Measurements from ENCODE around the gene RARB.

RARB gene

DNA sequence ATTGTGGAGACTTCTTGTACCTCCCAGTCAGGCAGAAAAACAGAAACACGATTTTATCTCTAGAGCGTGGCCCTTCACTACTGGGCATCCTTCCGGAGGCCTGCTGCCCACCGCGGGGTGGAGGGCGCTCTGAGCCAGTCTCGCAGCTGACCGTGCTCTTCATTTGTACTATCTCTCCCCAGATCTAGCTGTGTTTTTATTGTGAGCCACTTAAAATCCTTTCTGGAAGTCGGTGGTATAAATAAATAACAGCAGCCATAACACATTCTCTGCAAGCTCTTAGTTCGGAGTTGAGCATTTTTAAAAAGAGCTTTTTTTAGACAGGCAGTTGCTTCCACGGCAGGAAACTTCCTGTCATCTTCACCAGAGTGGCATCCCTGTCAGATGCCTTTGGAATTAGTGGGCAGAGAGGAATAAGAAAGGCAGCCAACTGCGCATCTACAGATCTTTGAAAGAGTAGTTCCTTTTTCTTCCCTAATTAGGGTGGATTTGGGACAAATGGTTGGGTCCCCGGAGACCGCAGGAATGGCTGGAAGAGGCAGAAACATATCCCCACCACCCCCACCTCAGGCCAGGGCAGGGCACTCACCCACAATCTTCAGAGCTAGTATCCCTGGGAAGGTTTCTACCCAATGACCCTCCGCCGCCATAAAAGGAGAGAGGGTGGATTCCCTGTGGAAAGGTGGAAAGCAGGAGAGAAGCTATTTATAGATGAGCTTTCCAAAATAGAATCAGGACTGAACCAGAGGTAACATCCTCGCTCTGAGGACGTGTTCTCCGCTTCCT lies 145.5 kb downstream of the RARB start:
- Mint-ChIP-seq H3K36me3 (ENCODE audit: insufficient read depth) (no peaks in the 10 kb centered on the region), H3K27ac (ENCODE audit: low read depth) (no peak overlapping the region), H3K4me1 (no peaks in the 10 kb centered on the region), H3K9me3 (no peaks in the 10 kb centered on the region), H3K27me3 (peaks cover 28% of the 10 kb centered on the region), H3K4me3 (no peak overlapping the region)
- no peak for DNase-seq (ENCODE audit: low spot score in 2 of 2)
- no peak for ATAC-seq (replicated peaks; ENCODE audit: extremely low read depth, poor library complexity, severe bottlenecking)

DNA sequence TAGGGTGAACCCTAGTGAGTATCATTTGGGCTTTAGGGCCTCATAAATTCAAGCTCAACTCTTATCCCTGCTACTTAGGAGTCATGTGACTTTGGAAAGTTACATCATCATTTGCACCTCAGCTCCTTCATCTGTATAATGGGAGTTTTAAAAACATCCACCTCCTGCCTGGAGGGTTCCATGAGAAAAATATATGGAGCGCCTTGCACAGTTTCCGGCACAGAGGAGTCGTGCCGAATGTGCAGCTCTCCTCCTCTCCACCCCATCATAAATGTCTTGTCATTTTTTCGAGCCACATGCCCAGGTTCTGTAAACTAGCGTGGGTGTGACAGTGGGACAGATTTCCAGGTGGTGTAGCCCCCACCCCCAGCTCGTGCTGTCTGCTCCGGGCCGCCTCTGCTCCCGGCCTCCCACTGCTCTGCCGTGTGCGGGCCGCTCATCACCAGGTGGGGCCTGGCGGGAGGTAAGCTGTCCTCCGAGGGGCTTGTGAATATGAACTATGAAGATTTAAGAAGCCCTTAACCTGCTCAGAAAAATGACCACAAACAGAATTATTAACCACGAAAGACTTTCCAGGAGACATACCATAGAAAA lies 146.2 kb downstream of the RARB start:
- no peak overlapping the region for H3K4me3 Mint-ChIP-seq
- H3K27me3 Mint-ChIP-seq, result peaks cover 31% of the 10 kb centered on the region
- H3K9me3 Mint-ChIP-seq, result no peaks in the 10 kb centered on the region
- H3K36me3 Mint-ChIP-seq (ENCODE audit: insufficient read depth), result no peaks in the 10 kb centered on the region
- H3K27ac Mint-ChIP-seq (ENCODE audit: low read depth), result no peak overlapping the region
- DNase-seq (ENCODE audit: low spot score in 2 of 2) (no peak), ATAC-seq (replicated peaks; ENCODE audit: extremely low read depth, poor library complexity, severe bottlenecking) (no peak)
- no peaks in the 10 kb centered on the region for H3K4me1 Mint-ChIP-seq

DNA sequence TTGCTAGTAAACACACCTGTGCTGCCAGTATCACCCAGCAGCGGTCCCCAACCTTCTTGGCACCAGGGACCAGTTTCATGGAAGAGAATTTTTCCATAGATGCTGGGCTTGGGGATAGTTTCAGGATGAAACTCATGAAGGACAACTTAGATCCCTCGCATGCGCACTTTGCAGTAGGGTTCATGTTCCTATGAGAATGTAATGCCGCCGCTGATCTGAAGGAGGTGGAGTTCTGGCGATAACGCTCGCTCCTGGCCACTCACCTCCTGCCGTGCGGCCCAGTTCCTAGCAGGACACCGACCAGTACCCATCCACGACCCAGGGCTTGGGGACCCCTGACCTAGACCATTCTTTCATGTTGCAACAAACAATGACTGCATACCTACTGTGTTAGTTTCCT lies 146.9 kb downstream of the RARB start:
- DNase-seq (ENCODE audit: low spot score in 2 of 2), result no peak
- Mint-ChIP-seq H3K27me3 (peaks cover 31% of the 10 kb centered on the region), H3K9me3 (no peaks in the 10 kb centered on the region), H3K4me1 (no peaks in the 10 kb centered on the region), H3K36me3 (ENCODE audit: insufficient read depth) (no peaks in the 10 kb centered on the region), H3K4me3 (no peak overlapping the region), H3K27ac (ENCODE audit: low read depth) (no peak overlapping the region)
- no peak for ATAC-seq (replicated peaks; ENCODE audit: extremely low read depth, poor library complexity, severe bottlenecking)

DNA sequence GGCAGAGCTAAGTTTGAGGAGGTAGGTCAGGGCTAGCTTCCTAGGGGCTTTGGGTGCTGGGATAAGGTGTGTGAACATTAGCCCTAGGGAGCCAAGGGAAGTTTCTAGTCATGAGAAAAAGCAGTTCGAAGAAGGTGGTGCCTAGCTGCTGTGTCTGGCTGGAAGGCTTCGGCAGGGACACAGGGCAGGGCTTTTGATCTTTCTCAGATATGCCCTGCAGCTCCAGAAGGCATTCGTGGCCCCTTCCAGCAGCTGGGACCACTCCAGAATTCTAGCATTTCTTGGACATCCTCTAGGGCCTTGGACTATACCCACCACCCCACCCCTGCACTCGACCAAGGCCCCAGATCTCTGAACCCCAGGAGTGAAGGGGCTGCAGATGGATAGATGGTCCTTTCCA lies 148.1 kb downstream of the RARB start:
- no peak overlapping the region for H3K4me3 Mint-ChIP-seq
- H3K9me3 Mint-ChIP-seq, result no peaks in the 10 kb centered on the region
- no peaks in the 10 kb centered on the region for H3K4me1 Mint-ChIP-seq
- no peaks in the 10 kb centered on the region for H3K36me3 Mint-ChIP-seq (ENCODE audit: insufficient read depth)
- no peak overlapping the region for H3K27ac Mint-ChIP-seq (ENCODE audit: low read depth)
- peaks cover 31% of the 10 kb centered on the region for H3K27me3 Mint-ChIP-seq
- DNase-seq (ENCODE audit: low spot score in 2 of 2), result no peak
- no peak for ATAC-seq (replicated peaks; ENCODE audit: extremely low read depth, poor library complexity, severe bottlenecking)

DNA sequence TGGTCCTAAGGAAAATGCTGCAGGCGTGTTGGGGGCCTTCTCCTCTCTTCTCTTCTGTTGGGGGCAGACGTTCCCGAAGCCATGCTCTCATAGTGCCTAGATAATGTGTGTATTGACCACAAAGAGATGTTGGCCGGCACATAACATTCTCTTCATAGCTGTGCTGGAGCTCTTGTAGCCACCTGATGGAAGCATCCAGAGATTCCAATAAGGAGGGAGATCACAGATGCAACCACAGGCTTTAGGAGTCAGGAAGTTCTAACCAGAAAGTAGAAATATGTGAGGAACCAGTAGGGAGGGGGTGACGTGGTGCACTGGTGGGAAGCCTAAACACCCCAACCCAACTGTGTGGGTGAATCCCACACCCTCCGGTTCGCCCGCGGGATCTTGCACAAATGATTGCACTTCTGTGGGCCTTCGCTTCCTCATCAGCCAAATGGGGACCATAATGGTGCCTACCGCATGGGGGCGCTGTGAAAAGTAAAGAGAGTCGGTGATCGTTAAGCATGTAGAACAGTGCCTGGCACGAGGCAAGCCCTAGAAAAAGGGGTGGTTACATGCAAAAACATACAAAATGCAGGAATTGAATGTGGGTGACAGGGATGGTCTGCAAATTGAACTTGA lies 148.9 kb downstream of the RARB start:
- no peaks in the 10 kb centered on the region for H3K9me3 Mint-ChIP-seq
- no peaks in the 10 kb centered on the region for H3K36me3 Mint-ChIP-seq (ENCODE audit: insufficient read depth)
- no peaks in the 10 kb centered on the region for H3K4me1 Mint-ChIP-seq
- DNase-seq (ENCODE audit: low spot score in 2 of 2), result no peak
- H3K27ac Mint-ChIP-seq (ENCODE audit: low read depth), result no peak overlapping the region
- H3K27me3 Mint-ChIP-seq, result peaks cover 31% of the 10 kb centered on the region
- H3K4me3 Mint-ChIP-seq, result no peak overlapping the region
- ATAC-seq (replicated peaks; ENCODE audit: extremely low read depth, poor library complexity, severe bottlenecking), result no peak

DNA sequence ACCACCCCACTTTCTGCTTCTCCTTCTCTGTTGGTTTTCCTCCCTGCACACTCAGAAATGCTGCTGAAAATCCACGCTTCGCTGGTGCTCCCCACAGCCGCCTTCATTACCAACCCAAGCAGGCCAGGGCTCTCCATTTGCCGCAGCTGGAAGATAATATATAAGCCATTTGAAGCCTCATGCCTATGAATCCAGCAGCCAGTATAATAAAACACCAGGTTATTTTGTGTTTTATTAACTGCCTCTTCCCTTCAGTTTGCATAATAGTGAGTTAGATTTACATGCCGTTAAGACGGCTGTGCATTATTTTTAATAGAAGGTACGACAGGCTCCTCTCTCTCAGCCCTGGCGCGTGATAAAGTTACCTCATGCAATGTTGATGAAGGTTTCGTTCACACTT lies 150.0 kb downstream of the RARB start:
- Mint-ChIP-seq H3K4me1 (no peaks in the 10 kb centered on the region), H3K4me3 (no peak overlapping the region), H3K27me3 (peaks cover 33% of the 10 kb centered on the region), H3K27ac (ENCODE audit: low read depth) (no peak overlapping the region), H3K36me3 (ENCODE audit: insufficient read depth) (no peaks in the 10 kb centered on the region), H3K9me3 (no peaks in the 10 kb centered on the region)
- ATAC-seq (replicated peaks; ENCODE audit: extremely low read depth, poor library complexity, severe bottlenecking) (no peak), DNase-seq (ENCODE audit: low spot score in 2 of 2) (no peak)

DNA sequence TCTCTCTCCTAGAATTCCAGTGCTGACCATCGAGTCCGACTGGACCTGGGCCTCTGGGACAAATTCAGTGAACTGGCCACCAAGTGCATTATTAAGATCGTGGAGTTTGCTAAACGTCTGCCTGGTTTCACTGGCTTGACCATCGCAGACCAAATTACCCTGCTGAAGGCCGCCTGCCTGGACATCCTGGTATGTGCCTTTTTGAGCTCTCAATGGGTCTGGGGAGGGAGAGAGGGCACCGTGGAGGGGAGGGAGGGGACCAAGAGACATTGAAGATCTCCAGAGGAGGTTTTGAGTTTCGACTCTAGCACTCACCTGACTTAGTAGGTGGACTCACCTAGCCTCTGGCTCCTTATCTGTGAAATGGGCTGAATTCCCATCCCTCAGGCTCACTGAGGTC lies 152.5 kb downstream of the RARB start:
- DNase-seq (ENCODE audit: low spot score in 2 of 2), result no peak
- peaks cover 45% of the 10 kb centered on the region for H3K27me3 Mint-ChIP-seq
- ATAC-seq (replicated peaks; ENCODE audit: extremely low read depth, poor library complexity, severe bottlenecking), result no peak
- H3K4me3 Mint-ChIP-seq, result no peak overlapping the region
- no peaks in the 10 kb centered on the region for H3K36me3 Mint-ChIP-seq (ENCODE audit: insufficient read depth)
- H3K4me1 Mint-ChIP-seq, result no peaks in the 10 kb centered on the region
- no peaks in the 10 kb centered on the region for H3K9me3 Mint-ChIP-seq
- no peak overlapping the region for H3K27ac Mint-ChIP-seq (ENCODE audit: low read depth)

DNA sequence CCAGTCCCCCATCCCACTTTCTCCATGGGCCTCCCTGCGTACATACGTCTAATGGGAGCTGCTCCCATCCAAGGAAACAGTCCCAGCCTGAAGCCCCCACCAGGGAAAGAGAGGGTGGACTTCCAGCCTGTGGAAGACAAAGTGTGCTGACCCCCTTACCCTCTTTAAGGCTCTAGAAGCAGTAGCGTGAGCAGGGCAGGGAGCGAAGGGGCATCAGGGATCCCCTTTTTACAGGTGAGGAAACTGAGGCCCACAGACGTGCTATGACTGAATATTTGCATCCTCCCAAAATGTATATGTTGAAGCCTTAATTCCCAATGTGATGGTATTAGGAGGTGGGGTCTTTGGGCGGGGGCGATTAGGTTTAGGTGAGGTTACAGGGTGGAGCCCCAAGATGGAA lies 153.3 kb downstream of the RARB start:
- H3K36me3 Mint-ChIP-seq (ENCODE audit: insufficient read depth), result no peaks in the 10 kb centered on the region
- no peaks in the 10 kb centered on the region for H3K4me1 Mint-ChIP-seq
- ATAC-seq (replicated peaks; ENCODE audit: extremely low read depth, poor library complexity, severe bottlenecking) (no peak), DNase-seq (ENCODE audit: low spot score in 2 of 2) (no peak)
- H3K9me3 Mint-ChIP-seq, result no peaks in the 10 kb centered on the region
- H3K27ac Mint-ChIP-seq (ENCODE audit: low read depth), result no peak overlapping the region
- H3K4me3 Mint-ChIP-seq, result no peak overlapping the region
- peaks cover 45% of the 10 kb centered on the region for H3K27me3 Mint-ChIP-seq

DNA sequence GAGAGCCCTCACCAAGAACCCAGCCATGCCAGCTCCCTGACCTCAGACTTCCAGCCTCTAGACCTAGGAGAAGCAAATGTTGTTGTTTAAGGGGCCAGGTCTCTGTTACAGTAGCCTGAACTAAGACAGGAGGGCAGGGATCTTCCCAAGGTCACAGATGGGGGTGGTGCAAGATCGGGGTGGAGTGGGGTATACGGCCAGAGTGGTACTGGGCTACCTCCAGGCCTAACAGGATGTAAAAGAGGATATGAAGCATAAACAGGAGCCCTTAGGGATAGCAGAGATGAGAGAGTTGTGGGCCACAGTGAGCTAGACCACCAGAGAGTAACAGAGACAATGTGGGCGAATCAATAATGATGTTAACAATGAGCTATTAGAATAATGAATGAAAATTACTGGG lies 153.8 kb downstream of the RARB start:
- no peak overlapping the region for H3K4me3 Mint-ChIP-seq
- H3K36me3 Mint-ChIP-seq (ENCODE audit: insufficient read depth), result no peaks in the 10 kb centered on the region
- ATAC-seq (replicated peaks; ENCODE audit: extremely low read depth, poor library complexity, severe bottlenecking) (no peak), DNase-seq (ENCODE audit: low spot score in 2 of 2) (no peak)
- H3K27ac Mint-ChIP-seq (ENCODE audit: low read depth), result no peak overlapping the region
- peaks cover 40% of the 10 kb centered on the region for H3K27me3 Mint-ChIP-seq
- H3K9me3 Mint-ChIP-seq, result no peaks in the 10 kb centered on the region
- H3K4me1 Mint-ChIP-seq, result no peaks in the 10 kb centered on the region

DNA sequence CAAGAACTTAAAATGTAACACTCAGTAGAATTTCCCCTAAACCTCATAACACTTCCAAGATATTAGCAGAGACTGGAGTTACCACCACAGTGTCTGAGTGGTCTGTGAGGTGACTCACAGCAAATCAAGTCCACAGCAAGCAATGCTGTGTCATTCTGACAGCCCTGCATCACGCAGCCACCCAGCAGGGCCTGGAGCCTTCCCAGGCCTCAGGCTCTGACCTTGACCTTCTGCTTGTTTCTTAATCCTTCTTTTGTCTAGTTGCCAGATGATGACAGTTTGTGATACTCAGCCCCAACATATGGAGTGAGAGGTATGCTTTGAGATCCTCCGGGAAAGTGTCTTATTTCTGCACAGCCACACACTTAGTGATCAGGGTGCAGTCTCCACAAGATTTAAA lies 154.2 kb downstream of the RARB start:
- no peak for DNase-seq (ENCODE audit: low spot score in 2 of 2)
- Mint-ChIP-seq H3K27ac (ENCODE audit: low read depth) (no peak overlapping the region), H3K9me3 (no peaks in the 10 kb centered on the region), H3K4me3 (no peak overlapping the region), H3K36me3 (ENCODE audit: insufficient read depth) (no peaks in the 10 kb centered on the region), H3K4me1 (no peaks in the 10 kb centered on the region), H3K27me3 (peaks cover 35% of the 10 kb centered on the region)
- no peak for ATAC-seq (replicated peaks; ENCODE audit: extremely low read depth, poor library complexity, severe bottlenecking)

DNA sequence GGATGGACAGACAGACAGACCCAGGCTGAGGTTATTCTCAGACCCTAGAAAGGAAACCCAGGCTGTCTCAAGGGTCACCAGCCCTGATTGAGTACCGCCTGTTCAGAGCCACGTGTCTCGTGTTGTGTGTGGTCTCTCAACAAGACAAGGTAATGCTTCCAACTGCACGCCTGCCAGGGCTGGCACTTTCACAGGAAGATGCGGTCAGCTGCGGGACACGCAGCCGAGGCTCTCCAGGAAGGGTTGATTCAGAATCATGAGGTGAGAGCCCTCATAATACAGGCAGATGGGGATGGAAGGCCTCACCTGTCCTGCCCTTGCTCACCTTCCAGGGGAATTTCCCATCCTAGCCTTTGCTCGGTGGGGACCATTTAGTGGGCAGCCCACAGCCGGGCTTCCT lies 155.3 kb downstream of the RARB start:
- H3K36me3 Mint-ChIP-seq (ENCODE audit: insufficient read depth), result no peaks in the 10 kb centered on the region
- peaks cover 29% of the 10 kb centered on the region for H3K27me3 Mint-ChIP-seq
- no peaks in the 10 kb centered on the region for H3K4me1 Mint-ChIP-seq
- no peak for DNase-seq (ENCODE audit: low spot score in 2 of 2)
- H3K4me3 Mint-ChIP-seq, result no peak overlapping the region
- ATAC-seq (replicated peaks; ENCODE audit: extremely low read depth, poor library complexity, severe bottlenecking), result no peak
- H3K27ac Mint-ChIP-seq (ENCODE audit: low read depth), result no peak overlapping the region
- H3K9me3 Mint-ChIP-seq, result no peaks in the 10 kb centered on the region

DNA sequence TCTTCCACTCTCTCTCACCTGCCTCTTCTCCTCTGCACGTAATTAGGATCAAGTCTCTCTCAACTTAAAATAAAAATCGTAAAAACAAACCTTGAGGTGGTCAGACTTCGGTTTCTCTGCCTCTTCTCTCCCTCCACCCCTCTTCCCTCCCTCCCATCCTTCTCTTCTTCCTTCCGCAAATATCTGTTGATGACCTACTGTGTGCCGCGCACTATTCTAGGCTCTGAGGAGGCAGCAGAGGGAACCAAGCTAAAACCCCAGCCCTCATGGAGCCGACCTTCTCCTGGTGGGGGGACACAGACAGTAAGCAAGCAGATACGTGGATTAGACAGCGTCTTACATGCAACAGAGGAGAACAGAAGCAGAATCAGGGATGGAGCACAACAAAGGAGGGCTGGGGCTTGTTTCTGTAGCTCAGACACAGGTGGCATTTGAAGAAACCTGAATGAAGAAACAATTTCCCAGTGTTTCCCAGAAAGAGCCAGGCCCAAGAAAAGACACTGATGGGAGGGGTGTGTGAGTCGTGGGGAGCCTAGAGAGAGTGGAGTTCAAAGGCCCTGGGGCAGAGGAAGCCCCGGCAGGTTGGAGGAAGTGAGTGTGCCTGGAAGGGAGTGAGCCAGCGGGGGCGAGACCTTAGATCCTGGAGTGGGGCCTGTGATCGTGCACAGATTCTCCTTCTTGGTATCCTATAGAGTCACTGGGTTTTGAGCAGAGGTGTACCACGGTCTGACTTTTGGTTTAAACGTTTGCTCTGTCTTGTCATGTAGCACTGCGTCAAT lies 156.1 kb downstream of the RARB start:
- Mint-ChIP-seq H3K27ac (ENCODE audit: low read depth) (peak overlapping the region; percentile 10), H3K4me1 (no peaks in the 10 kb centered on the region), H3K4me3 (no peak overlapping the region), H3K9me3 (no peaks in the 10 kb centered on the region), H3K27me3 (peaks cover 24% of the 10 kb centered on the region), H3K36me3 (ENCODE audit: insufficient read depth) (no peaks in the 10 kb centered on the region)
- ATAC-seq (replicated peaks; ENCODE audit: extremely low read depth, poor library complexity, severe bottlenecking) (no peak), DNase-seq (ENCODE audit: low spot score in 2 of 2) (no peak)

Measured in central memory CD8-positive, alpha-beta T cell (primary cell).